ENCODE measurements around the gene JADE2.
A peak's percentile ranks its signal among the peaks of the same experiment; 100 is the strongest.
"Not testable (repeated sequence)": the region's sequence is repeated elsewhere in the genome, so short reads cannot be mapped to it uniquely, and the experiment has no call there.

The JADE2 gene

DNA sequence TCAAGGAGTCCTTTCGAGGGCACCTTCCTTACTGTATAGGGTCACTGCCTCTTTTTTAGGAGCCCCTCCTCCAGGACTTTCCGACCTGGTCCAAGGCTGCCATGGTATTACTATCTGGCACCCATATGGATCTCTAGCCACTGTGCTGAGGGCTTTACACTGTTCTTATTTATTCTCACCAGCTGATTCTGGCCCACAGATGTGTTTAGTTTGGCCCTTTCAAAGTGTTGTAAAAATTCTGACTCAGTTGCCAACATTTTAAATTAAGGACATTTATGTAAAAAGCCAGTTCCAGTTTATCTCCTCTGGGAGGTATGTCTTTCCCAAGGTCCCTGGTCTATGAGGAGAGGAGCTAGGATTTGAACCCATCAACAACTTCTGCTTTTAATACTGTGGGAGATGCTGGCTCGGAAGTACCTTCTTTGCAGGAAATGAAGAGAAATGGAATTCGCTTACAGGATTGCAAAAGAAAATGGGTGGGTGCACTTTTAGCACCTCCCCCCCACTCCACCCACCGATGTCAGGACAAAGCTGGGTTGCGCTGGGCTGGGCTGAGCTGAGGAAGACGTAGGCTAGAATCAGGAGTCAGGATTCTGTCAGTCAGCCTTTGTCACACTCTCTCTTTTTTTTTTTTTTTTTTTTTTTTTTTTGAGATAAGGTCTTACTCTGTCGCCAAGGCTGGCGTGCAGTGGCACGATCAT lies 7.8 kb downstream of the JADE2 start:
- no peak for DNase-seq

DNA sequence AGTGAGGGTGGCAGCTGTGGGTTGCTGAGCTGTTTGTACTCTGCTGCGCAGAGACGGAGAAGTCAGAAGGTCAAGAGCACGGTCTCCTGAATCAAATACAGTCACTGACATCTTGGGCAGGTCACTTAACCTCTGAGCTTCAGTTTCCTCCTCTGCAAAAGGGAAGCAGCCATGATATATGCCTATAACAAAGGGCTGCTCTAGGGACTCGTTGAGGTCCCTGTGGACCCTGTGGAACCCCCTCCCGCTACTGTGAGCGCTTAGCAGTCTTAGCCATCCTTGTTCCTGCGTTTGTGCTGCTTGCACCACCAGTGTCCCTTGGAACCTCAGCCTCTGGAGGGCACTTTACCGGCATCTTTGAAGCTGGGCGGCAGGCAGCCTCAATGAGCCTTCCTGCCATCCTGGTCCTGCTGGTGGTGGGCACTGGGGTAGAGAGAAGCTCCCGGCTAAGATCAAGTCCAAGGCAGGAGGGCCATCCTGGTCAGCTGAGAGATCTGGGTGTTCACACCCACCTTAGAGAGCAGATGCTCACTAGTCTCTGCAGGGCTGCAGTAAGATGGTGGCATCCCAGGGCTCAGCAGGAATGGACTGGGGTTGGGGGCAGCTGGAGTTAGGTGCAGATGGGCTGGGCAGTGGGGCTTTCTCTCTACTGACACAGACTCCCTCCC lies 8.7 kb downstream of the JADE2 start:
- DNase-seq: no peak

DNA sequence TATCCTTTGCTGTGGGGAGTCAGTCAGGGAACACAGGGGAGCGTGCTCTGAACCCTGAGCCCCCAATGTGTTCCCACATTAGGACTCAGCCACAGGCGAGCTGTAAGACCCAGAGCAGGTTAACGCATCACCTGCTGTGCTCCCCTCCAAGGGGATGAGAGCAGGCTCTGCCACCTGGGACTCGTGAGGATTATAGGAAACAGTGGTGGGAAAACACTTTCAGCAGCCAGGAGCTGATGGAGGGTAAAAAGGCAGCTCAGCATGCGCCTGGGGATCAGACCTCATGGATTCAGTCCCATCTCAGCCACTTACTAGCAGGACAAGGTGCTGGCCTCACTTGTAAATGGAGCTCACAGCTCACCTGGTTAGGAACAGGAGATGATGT lies 9.2 kb downstream of the JADE2 start:
- no peak for DNase-seq

DNA sequence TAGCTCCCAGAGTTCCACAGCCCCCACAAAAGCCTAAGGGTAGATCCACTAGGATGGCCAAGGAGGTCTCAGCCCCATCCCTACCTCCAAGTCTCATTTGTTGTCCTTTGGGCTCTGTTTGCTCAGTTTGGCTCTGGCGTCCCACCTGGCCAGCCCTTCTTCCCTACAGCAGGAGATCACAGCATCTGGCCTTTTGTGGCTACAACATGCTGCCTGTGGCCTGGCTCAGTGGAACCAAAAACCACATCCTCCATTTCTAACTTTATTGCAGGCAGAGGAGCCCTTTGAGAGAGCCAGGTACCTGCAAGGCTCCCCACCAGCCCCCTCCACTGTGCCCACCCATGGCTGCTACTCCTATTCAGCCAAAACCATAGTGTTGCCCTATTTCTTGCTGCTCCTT lies 11.4 kb downstream of the JADE2 start:
- no peak for DNase-seq

DNA sequence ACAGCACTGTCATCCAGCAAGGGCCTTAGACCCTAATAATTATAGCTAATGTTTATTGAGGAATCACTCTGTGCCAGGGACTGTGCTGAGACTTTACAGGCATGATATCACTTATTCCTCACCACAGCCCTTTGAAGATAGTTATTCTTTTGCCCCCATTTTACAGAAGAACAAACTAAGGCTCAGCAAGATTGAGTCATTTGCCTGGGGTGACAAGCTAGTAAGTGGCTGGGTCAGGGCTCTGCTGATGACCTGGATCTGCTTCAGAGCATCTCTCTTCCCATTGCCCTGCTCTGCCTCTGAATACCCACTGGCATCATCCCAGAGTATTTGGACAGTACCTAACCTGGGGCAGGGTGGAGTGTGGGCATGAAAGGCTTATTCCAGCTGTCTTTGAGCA lies 11.8 kb downstream of the JADE2 start:
- no peak for DNase-seq

DNA sequence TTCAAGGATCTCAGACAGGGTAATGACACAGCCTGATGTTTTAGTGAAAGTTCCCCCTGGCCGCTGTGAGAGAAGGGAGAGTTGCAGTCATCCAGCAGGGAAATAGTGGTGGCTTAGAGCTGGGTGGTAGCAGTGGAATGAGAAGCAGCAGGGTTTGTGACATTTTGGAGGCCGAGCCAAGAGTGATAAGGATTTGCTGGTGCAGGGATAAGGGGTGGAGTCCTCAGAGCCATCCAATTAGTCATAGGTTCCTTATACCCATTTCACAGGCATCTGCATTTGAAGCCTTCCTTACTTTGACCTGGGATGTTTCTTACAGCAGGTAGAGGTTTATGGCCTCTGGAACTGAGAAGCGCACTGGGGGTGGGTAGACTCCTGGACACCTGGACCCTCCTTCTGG lies 12.8 kb downstream of the JADE2 start:
- no peak for DNase-seq

DNA sequence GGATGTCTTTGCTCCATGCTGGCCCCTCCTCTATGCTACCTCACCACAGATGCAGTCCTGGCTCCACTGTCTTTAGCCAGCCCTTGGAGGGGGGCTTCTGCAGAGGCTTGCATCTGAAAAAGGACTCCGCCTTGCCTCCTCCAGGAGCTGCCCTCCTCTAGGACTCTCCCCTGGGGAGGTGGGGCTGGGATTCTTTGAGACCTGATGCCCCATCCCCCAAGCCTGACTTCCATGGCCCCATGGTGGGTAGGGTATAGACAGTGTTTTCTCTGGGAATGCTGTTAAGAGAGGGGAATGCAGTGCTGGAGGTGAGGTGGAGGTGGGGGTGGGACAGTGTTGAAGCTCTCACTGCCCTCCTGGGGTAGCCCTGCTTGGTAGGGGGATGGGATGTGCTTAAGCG lies 14.3 kb downstream of the JADE2 start:
- no peak for DNase-seq

DNA sequence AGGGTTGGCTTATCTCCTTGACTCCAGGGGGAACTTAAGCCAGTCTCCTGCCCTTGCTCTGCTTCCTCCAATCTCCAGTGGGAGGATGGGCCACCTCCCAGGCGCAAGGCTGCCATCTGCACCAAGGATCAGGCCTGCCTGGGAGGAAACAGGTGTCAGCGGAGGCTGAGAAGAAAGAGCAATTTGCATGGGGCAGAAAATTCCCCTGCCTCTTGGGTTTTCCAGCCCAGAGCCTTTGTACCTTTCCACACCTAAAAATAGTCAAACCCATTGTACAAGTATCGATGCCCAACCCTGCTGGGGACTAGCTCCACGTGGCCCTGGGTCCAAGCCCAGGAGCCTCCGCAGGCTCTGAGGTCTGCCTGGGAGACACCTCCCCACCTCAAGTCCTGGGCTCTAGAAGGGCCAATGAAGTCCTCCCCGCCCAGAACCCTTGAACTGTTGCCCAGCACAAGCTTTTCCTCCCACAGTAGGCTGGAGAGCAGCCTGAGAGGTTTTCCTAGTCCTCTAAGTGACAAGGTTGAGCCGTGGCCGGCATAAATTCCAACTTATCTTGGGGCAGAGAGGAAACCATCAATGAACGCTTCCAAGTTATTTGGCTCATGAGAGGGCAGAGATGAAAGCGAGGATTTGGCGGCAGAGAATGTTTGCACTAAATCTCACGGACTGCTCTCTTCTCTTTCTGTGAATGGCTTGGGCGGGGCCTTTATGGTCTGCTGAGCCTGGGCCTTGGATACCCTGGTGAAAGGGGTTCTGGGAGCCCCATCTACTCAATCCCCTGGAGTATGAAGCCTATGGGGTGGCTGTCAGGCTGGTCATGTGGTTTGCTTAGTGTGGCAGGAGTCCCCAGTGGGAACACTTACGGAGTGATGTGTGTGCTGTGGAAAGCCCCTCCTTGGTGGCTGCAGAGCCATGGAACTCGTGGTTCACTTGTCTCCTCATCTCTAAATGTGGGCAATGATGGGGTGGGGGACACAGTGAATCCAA lies 15.6 kb downstream of the JADE2 start:
- no peak for DNase-seq

DNA sequence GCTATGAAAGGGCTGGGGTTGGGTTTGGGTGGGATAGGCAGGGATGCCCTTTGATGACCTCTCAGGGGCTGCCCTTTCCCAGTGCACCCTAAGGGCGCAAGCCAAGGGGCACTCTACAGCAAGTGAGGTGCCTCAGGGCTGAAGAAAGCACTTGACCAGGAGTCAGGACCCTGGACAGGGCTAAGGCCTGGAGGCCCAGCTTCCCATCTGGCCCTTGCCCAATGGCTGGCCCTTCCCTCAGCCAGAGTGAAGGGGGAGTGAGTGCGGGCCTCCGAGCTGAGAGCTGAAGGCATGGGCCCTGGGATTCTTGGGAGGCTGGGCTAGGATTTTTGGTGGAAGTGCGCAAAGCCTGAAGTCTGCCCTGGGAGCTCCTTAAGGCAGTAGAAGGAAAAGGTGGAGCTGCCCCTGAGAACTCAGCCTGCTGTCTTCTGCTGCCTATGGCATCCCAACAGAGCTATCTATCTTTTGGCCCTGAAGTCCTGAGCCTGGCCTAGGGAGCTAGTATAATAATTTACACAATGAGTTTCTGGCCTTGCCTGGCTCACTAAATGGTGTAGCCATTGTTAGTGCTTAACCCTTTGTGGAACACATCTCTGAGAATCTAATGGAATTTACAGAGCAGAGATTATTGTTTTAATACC lies 16.4 kb downstream of the JADE2 start:
- peak; percentile 24 for DNase-seq

DNA sequence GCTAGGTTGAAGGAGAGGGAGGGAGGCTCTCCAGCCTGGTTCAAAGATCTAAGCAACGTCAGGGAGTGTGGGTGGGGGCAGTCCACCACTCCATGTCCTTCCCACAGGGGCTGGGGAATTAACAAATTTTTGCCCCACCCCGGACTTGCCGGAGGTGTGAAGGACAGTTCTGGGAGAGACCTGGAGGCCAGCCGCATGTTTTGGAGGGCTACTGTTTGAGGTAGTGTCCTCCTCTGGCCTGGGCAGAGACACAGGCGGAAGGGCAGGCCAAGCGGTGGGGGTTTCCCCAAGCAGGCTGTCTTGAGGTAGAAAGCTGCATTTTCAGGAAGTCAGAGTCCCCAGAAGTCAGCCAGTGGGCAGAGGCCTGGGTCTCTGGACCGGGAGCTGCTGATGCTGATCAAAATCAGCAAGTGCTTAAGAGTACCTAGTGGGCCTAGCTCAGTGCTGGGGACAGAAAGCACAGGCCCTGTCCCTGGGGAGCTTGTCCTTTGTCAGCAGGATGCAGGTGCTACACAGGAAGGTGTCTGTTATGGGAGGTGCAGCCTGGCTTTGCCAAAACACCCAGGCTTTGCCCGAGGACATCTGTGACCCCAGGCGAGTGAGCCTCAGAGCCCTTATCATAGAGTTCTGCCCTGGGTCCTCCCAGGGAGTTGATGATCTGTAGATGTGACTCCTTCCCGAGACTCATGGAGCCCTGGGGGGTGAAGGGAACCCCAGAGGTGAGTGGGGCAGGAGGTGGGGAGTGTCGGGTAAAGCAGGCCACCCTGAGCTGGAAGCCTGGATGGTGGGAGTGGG lies 18.5 kb downstream of the JADE2 start:
- no peak for DNase-seq

DNA sequence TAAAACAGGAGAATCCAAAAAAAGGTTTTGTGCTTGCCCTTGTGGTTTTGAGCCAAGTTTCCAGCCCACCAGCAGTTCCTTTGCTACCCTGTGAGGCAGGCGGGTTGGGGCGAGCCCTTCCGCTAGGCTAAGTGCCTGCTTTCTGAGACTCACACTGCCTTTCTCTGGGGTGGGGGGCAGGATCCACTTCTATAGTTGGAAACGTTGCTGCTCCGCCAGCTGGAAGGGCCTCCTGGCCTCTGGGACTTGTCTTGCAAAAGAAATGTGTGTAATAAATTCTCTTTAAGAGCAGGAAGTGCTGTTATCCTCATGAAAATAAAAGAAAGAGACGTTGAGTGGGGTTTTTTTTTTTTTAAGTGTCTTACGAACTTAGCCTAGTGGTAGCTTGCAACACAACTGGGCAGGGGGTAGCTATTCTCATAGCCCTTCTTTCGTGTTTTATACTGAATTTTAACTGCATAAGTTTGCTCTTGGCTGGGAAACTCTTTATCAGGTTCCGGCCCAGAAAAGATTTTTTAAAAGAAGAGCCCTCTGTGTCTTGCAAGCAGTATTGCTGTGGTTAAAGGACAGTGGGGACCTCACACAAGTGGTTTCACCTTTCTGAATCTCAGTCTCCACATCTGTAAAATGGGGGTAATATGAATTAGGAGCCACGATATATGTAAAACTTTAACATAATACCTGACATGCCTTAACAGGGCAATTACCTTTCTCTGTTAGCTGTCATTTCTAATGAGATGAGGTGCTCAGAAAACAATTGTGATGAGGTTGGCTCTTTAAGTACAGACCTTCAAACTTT lies 19.8 kb downstream of the JADE2 start:
- no peak for DNase-seq

DNA sequence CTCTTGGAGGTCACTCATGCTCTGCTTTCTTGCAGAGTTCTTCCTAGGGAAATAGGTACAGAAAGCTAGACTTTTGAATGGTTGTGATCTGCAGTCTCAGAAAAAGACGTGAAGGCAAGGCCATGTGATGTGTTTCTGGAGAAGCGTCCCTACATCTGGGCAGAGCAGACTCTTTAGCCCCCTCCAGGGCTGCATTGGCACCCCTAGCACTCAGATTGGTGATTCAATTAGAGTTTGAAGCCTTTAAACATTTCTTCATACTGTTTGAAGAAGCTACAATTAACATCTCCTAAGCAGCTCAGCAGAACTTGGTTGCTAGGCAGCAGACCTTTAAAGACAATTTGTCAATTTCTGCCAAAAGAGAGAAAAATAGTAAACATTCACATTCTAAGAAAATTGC lies 21.6 kb downstream of the JADE2 start:
- no peak for DNase-seq

DNA sequence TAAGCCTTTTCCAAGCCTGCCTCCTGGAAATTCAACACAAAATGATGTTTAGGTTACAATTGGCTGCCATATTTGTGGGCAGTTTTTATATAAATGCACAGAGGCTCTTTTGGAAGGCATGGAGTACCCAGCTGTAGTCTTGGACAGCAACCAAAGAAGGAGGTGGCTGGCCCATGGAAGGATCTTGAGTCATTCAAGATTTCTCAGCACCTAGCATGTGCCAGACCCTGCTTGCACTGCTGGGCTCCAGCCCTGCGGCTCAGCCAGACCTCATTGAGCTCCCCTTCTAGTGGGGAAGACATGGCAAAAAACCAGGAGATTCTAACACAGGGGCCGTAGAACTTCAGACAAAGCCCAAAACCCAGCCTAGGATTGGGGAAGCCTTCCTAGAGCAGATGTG lies 22.1 kb downstream of the JADE2 start:
- DNase-seq: no peak

DNA sequence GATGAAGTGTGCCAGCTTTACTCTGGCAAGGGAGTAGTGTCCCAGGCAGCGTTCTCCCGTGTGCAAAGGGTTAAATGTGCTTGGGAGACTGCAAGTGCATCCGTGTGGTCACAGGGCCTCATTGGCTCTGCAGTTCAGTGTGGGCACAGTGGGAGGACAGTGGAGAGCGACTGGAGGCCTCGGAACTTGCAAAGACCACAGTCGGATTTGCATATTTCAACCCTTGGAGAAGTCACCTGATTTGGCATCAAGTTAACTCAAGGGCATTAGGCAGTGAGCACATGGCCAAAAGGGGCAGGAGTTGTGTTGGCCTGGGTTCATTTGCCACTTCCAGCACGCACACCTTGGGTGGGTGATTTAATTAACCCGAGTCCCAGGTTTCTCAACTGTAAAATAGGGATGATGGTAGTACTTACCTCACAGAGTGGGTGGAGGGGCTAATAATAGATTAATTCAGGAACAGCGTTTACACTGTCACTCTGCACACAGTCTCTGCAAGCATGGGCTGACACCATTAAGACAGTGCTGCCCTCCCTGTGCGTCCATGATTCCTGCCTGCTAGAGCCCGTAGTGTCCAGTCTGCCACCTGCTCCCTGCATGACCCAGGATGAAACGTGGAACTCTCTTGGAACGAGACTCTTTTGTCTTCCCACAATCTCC lies 22.7 kb downstream of the JADE2 start:
- DNase-seq: no peak

DNA sequence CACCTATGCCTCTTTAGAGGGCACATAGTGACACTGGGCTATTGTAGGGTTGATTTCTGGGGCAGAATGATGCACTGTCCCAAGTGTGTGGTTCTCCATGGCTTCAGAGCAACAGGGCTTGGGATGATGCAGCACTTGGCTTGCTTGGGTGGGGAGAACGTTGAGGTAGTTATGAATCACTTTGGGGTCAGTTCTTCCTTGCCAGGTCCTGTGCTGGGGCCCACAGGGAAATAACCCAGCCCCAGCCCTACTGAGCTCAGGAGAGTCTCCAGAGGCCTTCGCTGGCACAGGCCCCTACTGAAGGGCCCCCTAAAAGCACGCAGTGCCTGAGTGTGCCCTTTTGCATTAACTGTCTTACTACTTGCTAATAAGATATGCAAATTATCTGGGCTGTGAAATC lies 24.2 kb downstream of the JADE2 start:
- no peak for DNase-seq

DNA sequence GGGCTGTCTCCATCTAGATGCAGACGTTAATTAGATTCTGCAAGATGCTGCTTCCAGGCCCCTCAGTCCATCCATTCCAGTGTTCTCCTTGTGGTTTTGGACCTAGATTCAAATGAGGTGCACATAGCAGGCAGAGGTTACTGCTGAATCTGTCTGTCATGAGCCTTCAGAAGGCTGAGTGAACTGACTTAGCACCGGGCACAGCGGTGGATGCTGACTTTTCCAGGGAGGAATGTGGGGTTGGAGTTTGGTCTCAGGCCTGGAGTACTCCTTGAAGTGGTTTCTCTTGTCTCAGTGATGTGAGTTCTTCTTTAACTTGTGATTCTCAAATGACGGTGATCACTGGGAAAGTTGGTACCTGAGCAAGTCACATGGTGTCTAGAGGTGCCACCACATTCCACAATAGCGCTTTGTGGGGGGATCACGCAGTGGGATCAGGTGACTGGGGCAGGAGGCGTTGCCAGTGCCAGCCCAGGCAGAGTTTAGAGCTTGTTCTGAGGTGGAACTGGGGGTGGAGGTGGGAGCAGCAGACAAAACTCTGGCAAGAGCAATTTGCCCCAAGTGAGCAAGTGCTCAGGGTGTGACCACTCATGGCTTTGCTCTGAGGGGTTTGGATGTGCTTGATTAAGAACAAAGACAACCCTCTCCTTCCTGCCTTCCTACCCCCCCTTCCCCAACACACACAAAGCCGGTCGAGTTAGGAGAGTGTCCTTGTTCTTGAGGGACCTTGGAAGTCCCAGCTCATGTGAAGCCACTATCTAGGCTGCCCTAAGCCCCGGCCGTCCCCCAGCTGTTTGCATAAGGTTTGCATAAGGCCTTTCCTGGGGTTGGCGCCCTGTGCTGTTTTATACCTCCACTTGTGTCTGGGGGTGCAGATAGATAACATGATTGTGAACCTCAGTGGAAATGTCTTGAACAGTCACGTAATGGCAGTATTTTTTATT lies 25.1 kb downstream of the JADE2 start:
- DNase-seq: no peak

DNA sequence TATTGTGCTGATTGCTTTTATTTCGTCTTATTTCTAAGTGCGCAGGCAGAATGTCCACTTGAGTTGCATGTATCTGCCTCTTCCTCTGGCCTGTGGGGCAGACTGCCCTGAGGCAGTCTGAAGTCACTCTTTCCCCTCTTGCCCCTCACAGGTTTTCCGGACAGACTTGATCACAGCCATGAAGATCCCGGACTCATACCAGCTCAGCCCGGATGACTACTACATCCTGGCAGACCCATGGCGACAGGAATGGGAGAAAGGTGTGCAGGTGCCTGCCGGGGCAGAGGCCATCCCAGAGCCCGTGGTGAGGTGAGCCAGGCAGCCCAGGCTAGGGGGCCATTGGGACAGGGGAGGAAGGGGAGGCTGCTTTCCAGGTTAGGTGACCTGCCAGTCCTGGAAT lies 26.4 kb downstream of the JADE2 start:
- DNase-seq: no peak

DNA sequence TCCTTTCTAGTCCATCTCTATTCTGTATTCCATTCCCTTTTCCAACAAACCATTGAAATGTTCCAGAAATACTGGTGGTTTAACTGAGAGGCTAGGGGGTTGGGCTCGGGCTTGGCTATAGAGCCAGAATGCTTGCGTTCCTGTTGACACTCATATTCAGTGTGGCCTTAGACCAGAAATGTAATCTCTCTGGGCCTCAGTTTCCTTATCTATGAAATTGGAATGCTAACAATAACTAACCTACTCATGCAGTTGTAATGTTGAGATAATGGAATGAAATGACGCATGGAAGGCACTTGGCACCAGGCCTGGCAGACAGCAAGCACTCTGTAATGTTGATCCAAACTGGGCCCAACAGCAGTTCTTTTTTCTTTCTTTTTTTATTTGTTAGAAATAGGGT lies 26.8 kb downstream of the JADE2 start:
- no peak for DNase-seq

DNA sequence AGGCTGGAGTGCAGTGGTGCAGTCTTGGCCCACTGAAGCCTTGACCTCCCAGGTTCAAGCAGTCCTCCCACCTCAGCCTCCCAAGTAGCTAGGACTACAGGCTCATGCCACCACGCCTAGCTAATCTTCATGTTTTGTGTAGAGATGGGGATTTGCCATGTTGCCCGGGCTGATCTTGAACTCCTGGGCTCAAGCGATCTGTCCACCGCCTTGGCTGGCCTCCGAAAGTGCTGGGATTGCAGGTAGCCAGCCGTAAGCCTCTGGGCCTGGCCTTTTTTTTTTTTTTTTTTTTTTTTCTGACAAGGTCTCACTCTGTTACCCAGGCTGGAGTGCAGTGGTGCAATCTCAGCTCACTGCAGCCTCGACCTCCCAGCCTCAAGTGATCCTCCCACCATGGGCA lies 27.2 kb downstream of the JADE2 start:
- not testable (repeated sequence) for DNase-seq

DNA sequence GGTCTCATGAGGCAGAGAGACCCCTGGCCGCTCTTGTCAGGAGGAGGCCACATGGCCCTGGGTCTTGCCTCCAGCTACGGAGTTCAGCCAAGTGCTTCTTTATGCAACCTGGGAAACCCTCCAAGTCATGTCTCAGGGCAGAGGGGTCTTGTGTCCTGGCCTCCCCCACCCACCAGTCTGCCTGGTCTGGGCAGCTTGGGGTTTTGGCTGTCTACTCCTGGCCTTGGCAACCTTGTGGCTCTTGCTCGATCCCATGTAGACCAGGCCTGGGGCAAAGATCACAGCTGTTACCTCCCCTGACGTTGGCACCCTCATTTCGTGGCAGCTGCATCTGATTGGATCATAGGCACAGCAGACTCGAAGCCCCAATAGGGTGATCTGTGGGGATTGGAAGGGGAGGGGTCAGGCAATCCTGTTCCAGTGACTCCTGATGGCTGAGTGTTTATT lies 28.4 kb downstream of the JADE2 start:
- no peak for DNase-seq

All from OCI-M1 (cell line).